Measurements from ENCODE around the gene MLLT1. TPM values are rescaled to one million over a fixed set of nuclear protein-coding genes. Genes with fewer than 3 reads are reported as not detected.

The MLLT1 gene
- polyA plus RNA-seq, 1 donor from 2014 or later: 1.7 TPM

- peaks cover 21% of the 10 kb centered on the region for H3K27me3 Mint-ChIP-seq
- peaks cover 0 to 8% (median 0%) of the 10 kb centered on the region in 3 donors for H3K9me3 Mint-ChIP-seq
- H3K36me3 Mint-ChIP-seq: no peaks in the 10 kb centered on the region
- H3K27ac Mint-ChIP-seq: no peak overlapping the region
- H3K4me1 Mint-ChIP-seq: peaks cover 0 to 5% (median 0%) of the 10 kb centered on the region in 3 donors
- H3K4me3 Mint-ChIP-seq: no peak overlapping the region
Measured at GRCh38 chr19:6181119-6181518, 98.7 kb downstream of the MLLT1 start.

GRCh38 chr19:6173190-6173589 lies 106.6 kb downstream of the MLLT1 start:
- H3K27ac Mint-ChIP-seq: no peak overlapping the region
- peaks cover 3 to 16% (median 3%) of the 10 kb centered on the region in 3 donors for H3K9me3 Mint-ChIP-seq
- no peaks in the 10 kb centered on the region for H3K4me1 Mint-ChIP-seq
- peaks cover 3% of the 10 kb centered on the region for H3K36me3 Mint-ChIP-seq
- H3K4me3 Mint-ChIP-seq: no peak overlapping the region
- peaks cover 24% of the 10 kb centered on the region for H3K27me3 Mint-ChIP-seq

- Mint-ChIP-seq H3K36me3 (peaks cover 3% of the 10 kb centered on the region), H3K27ac (no peak overlapping the region), H3K4me3 (no peak overlapping the region), H3K27me3 (peaks cover 24% of the 10 kb centered on the region), H3K4me1 (no peaks in the 10 kb centered on the region), H3K9me3 (peaks cover 3 to 16% (median 3%) of the 10 kb centered on the region in 3 donors)
Measured at GRCh38 chr19:6172074-6172863, 107.5 kb downstream of the MLLT1 start.

- Mint-ChIP-seq H3K27me3 (peaks cover 5% of the 10 kb centered on the region), H3K9me3 (peaks cover 3 to 16% (median 3%) of the 10 kb centered on the region in 3 donors), H3K36me3 (peaks cover under 1% of the 10 kb centered on the region), H3K4me1 (peaks cover 0 to 1% (median 0%) of the 10 kb centered on the region in 3 donors), H3K4me3 (no peak overlapping the region), H3K27ac (peak overlapping the region in 1 of 3 donors; percentile 32)
Measured at GRCh38 chr19:6167115-6167514, 112.7 kb downstream of the MLLT1 start.

- H3K27ac Mint-ChIP-seq: no peak overlapping the region
- peaks cover 0 to 6% (median 0%) of the 10 kb centered on the region in 3 donors for H3K9me3 Mint-ChIP-seq
- H3K4me1 Mint-ChIP-seq: peaks cover 0 to 6% (median 4%) of the 10 kb centered on the region in 3 donors
- H3K36me3 Mint-ChIP-seq: no peaks in the 10 kb centered on the region
- no peak overlapping the region for H3K4me3 Mint-ChIP-seq
- H3K27me3 Mint-ChIP-seq: peaks cover 1% of the 10 kb centered on the region
Measured at GRCh38 chr19:6164906-6165531, 114.8 kb downstream of the MLLT1 start.

- peaks cover 1% of the 10 kb centered on the region for H3K27me3 Mint-ChIP-seq
- peak overlapping the region in 2 of 4 donors; percentile 68 to 76 for H3K4me3 Mint-ChIP-seq
- peaks cover 0 to 6% (median 4%) of the 10 kb centered on the region in 3 donors for H3K4me1 Mint-ChIP-seq
- H3K27ac Mint-ChIP-seq: peak overlapping the region in 1 of 3 donors; percentile 43
- peaks cover 1% of the 10 kb centered on the region for H3K36me3 Mint-ChIP-seq
- H3K9me3 Mint-ChIP-seq: peaks cover 2 to 12% (median 4%) of the 10 kb centered on the region in 3 donors
Measured at GRCh38 chr19:6161271-6161850, 118.4 kb downstream of the MLLT1 start.

Other genes starting within 250 kb of the MLLT1 start
- 3.1 TPM for gene RFX2, start 169.5 kb downstream of the MLLT1 start, polyA plus RNA-seq
- gene ACSBG2, start 144.3 kb downstream of the MLLT1 start, polyA plus RNA-seq: not detected
- gene ACER1, start 53.6 kb upstream of the MLLT1 start, polyA plus RNA-seq: not detected
- gene CLPP, start 81.6 kb upstream of the MLLT1 start, polyA plus RNA-seq: 103 TPM
- 96.4 TPM for gene ALKBH7, start 92.8 kb upstream of the MLLT1 start, polyA plus RNA-seq
- 0.65 TPM for gene PSPN, start 96.0 kb upstream of the MLLT1 start, polyA plus RNA-seq
- 25.4 TPM for gene GTF2F1, start 113.2 kb upstream of the MLLT1 start, polyA plus RNA-seq
- gene KHSRP, start 144.8 kb upstream of the MLLT1 start, polyA plus RNA-seq: 18.7 TPM
- gene SLC25A41, start 153.8 kb upstream of the MLLT1 start, polyA plus RNA-seq: not detected
- gene SLC25A23, start 179.8 kb upstream of the MLLT1 start, polyA plus RNA-seq: 28.2 TPM
- 4.2 TPM for gene CRB3, start 184.3 kb upstream of the MLLT1 start, polyA plus RNA-seq
- 80.7 TPM for gene DENND1C, start 201.8 kb upstream of the MLLT1 start, polyA plus RNA-seq
- 14.6 TPM for gene TUBB4A, start 222.3 kb upstream of the MLLT1 start, polyA plus RNA-seq